OCI-LY3 (cell line): ENCODE results near the gene SDK2.

ENCODE experiments used
- CTCF ChIP-seq: fragments of 200-600, 300-600 bp; sonication (generic); IDR thresholded peaks from 2 replicates; pipeline ENCODE4 v1.5.1; 2014; ENCODE audit warnings: antibody characterized with exemption, low read length, low read depth
- EZH2phosphoT487 ChIP-seq: fragments of 200-600 bp; shearing (Covaris generic); IDR thresholded peaks from 2 replicates; pipeline ENCODE4 v1.6.1; 2018; ENCODE audit warnings: antibody characterized with exemption, mixed run types, low read depth

GRCh38 chr17:73623247-73623646, 21.0 kb downstream of the SDK2 start:
- TF ChIP-seq CTCF (no peak), EZH2phosphoT487 (no peak)
